HG03457 (cell line): Measurements from ENCODE around the gene HCN2.
A peak's percentile ranks its signal among the peaks of the same experiment; 100 is the strongest.

Experiments
- ATAC-seq: cut with Tn5 transposase; IDR thresholded peaks from one replicate; pipeline ENCODE4 v1.9.1; 2021; ENCODE audit warnings: moderate number of reproducible peaks; ENCODE audit not compliant: unreplicated experiment

The HCN2 gene

DNA sequence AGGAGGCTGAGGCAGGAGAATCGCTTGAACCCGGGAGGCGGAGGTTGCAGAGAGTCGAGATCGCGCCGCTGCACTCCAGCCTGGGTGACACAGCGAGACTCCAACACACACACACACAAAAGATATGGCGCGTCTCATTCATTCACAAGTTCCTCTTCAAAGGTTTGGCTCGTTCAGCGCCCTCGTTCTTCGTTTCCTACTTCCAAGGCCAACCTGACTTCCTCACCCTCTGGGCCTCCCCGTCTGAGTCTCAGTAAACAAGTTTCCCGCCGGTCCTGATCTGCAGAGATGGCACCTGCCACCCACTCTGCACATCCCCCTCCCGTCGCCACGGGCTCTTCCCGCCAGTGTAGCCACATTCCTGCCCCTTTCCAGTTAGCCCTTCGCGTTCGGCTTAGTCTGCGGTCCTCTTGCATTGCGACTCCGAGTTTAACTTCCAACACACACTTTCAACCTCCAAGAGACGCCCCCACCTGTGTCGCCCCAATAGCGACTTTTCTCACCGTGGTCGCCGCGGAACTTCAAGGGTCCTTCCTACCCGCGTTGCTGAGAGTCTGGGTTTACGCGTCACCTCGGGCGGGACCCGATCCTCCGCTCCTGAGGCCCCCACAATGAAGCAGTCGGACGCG, 18.6 kb upstream of the HCN2 start:
- no peak for ATAC-seq

DNA sequence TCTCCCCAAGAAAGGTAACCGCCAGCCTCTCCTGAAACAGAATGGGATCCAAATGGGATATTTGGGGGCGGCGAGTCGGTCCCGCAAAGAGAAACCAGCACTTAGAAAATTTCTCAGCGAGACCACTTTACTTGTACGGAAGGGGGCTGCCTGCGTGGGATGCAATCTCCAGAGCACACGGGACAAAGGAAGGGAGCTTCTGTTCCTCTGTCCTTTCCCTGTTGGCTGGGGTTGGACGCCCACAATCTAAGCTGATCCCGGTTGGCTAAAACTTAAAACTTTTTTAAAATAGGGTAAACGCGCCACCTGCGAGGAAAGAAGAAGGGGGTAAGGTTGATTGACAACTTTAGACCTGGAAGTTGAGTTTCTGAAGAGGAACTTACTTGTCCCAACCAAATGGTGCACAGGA, 18.1 kb upstream of the HCN2 start:
- no peak for ATAC-seq

DNA sequence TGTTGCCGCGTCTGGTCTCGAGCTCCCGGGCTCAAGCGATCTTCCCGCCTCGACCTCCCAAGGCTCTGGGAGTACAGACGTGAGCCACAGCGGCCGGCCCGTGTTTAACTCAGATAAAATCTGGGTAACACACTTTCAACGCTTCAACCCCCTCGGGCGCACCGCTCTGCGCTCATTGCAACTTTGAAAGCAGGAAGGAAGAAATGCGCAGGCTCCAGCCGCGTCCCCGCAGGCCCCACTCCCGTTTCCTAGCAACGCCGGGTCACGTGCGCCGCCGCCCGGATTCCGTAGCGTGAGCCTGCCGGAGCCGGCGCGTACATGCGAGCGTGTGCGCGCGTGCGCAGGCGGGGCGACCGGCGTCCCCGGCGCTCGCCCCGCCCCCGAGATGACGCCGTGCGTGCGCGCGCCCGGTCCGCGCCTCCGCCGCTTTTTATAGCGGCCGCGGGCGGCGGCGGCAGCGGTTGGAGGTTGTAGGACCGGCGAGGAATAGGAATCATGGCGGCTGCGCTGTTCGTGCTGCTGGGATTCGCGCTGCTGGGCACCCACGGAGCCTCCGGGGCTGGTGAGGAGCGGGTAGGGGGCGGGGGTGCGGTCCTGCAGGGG, 17.4 kb upstream of the HCN2 start, which contains the start of gene BSG:
Gene BSG, plus strand, starts transcription at position 457 of the 603 bp plus-strand sequence. Its CDS starts 39 bp downstream, at position 496.
- peak; percentile 63 for ATAC-seq

DNA sequence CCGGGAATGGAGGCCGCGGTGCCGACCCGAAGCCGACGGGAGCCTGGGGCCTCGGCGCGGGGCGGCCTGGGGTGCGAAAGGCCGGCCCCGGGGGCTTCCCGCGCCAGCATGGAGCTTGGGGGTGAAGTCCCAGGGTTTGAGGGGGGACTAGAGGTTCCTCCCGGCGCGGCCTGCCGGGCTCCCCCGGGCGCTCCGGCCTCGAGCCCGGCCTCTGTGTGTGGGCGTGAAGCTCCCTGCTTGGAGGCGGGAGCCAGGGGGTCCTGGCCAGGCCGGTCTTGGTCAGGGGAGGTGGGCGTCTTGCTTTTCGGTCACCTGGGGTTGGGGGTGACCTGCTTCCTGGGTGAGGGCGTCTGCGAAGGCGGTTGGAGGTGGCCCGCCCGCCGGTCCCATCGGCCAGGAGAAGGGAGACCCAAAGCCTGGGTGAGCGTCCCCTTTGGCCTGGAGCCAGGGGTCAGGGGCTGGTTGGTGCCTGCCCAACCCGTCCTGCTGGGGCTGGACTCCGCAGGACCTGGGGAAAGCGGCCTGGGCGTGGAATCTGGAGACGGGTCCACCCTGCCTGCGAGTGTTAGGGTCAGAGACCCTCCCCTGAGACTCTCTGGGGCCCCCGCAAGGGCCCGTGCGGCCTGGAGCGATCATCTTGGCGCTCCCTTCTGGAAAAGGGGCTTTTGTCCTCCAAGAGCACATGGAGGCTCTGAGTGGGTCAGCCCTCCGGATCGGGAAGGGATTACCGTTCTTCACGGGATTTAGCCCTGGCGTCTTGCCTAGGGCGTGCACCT, 16.8 kb upstream of the HCN2 start:
- ATAC-seq, result peak; percentile 28

DNA sequence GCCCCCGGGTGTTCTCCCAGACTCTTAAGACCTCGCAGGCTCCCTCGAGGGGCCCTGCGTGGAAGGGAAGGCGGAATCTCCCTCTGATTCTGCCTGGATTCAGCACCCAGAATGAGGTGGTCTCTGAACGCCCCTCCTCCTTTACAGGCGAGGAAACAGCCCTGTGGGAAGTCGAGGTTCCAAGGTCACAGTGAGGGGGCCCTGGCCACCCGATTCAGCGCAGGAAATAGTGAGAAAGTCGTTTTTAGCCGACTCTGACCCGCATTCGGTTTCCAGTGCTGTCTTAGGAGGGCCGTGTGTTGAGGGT, 16.2 kb upstream of the HCN2 start:
- ATAC-seq, result no peak

GRCh38 chr19:574658-575526, 14.8 kb upstream of the HCN2 start:
- ATAC-seq, result no peak

- ATAC-seq, result no peak
Observed at GRCh38 chr19:575527-576506, 13.9 kb upstream of the HCN2 start.

DNA sequence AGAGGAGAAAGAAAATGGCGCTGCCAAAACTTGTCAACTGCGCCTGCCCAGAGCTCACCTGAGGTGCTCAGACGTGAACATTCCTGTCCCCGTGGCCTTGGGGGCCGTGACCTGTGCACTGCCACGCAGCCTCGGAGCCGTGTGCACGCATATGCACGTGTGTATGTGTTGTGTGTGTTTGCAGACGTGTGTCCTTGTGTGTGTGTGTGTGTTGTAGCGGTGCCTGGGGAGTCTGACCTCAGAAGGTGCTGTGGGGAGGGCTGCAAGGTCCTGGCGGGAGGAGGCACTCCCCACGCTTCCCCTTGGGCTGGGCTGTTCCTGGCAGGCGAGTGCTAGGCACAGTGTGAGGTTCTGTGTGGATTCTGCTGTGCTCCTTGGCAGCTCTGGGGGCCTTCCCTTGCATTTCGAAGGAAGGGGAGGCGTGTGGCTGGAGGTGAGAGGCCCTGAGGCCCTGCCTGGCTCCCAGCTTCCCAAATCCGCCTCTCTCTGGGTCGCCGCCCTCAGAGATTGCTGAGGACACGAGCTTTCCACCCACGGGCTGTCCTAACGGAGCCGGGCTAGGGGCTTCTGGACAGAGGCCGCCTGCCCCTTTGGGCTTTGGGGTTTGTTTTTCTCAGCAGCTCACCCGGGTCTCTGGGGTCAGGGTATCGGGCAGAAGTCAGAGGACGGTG, 12.8 kb upstream of the HCN2 start:
- ATAC-seq, result no peak

- ATAC-seq, result no peak
Observed at GRCh38 chr19:577439-578392, 12.0 kb upstream of the HCN2 start.

DNA sequence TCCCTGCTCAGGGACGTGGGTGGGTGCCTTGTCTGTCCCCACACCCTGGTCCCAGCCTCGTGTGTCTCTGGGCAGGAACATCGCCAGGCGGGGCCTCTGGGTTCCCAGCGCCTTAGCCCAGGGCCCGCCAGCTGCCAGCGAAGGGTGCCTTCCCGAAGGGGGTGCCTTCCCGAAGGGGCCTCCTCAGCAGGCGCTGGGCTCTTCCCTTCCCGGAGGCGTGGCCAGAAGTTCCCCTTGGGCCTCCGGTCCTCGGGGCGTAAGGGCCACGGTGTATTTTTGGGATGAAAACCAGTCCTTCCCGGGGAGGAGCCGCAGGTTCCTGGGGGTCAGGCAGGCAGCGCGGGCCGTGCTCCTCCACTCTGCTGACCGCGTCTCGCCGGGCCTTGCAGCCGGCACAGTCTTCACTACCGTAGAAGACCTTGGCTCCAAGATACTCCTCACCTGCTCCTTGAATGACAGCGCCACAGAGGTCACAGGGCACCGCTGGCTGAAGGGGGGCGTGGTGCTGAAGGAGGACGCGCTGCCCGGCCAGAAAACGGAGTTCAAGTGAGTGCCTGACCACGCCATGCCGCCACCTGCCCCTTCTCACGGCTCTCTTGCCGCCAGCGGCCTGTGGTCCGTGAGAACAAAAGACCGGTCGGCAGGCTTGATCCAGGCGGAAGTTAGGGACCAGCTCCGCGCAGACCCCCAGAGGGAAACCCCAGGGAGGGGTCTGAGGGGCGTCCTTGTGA, 10.4 kb upstream of the HCN2 start:
- ATAC-seq, result no peak

DNA sequence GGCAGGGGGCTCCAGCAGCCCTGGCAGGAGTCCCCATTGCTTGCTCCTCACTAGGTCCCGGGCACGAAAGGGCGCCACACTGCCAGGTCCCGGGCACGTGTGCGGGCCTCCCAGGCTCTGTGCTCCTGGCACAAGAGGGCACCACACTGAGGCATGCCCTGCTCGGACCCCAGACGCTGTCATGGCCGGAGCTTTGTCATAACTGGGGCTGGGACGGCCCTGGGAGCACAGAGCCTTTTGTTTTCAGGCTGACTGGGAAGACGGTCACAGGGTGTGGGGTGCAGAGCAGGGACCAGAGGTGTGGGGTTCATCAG, 9.9 kb upstream of the HCN2 start:
- no peak for ATAC-seq

DNA sequence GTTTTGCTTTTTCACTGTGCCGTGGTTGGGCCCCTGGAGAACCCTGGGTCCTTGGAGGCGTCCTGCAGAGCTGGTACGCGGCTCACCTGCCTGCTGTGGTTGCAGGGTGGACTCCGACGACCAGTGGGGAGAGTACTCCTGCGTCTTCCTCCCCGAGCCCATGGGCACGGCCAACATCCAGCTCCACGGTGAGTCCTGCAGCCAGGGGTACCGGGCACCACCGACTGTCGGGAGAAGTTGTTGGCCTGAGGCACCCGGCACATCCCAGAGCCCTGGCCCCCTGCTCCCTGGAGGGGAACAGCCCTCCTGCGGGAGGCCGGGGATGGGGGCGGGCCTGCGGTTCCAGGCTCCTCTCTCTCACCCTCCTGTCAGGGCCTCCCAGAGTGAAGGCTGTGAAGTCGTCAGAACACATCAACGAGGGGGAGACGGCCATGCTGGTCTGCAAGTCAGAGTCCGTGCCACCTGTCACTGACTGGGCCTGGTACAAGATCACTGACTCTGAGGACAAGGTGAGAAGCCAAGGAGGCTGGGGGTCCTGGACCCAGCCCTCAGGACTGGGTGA, 9.3 kb upstream of the HCN2 start:
- no peak for ATAC-seq

- ATAC-seq, result no peak
Observed at GRCh38 chr19:581399-582111, 8.1 kb upstream of the HCN2 start.

DNA sequence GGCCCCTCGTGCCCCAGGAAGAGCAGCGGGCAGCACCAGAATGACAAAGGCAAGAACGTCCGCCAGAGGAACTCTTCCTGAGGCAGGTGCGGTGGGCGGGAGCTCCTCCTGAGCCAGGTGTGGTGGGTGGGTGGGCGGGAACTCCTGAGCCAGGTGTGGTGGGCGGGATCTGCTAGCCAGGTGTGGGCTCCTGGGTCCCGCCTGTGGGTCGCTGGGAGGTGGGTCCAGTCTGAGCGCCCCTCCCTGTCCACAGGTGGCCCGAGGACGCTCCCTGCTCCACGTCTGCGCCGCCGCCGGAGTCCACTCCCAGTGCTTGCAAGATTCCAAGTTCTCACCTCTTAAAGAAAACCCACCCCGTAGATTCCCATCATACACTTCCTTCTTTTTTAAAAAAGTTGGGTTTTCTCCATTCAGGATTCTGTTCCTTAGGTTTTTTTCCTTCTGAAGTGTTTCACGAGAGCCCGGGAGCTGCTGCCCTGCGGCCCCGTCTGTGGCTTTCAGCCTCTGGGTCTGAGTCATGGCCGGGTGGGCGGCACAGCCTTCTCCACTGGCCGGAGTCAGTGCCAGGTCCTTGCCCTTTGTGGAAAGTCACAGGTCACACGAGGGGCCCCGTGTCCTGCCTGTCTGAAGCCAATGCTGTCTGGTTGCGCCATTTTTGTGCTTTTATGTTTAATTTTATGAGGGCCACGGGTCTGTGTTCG, 7.0 kb upstream of the HCN2 start:
- ATAC-seq, result no peak

- no peak for ATAC-seq
Observed at GRCh38 chr19:583198-583967, 6.3 kb upstream of the HCN2 start.

DNA sequence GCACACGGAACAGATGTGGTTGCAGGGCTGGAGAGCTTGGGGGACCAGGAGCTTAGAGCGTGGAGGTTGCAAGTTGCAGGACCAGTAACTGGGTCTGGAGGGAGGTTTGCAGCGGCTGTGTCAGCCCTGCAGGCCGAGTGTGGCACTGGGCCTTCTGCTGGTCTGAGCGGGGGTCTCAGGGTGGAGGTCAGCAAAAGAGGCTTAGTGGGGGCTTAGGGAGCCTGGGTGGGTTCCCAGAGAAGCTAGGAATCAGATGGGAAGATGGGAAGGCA, 5.8 kb upstream of the HCN2 start:
- ATAC-seq, result no peak
